HL-60/S4 (cell line): ENCODE results near the gene C1orf159.
"Not testable (repeated sequence)": the region's sequence is repeated elsewhere in the genome, so short reads cannot be mapped to it uniquely, and the experiment has no call there.

Source experiments
- in situ Hi-C: fragments of 300-500 bp; cut with MboI; formaldehyde crosslinking; loops from 2 replicates; pipeline ENCODE4 v1.14.3; 2022; ENCODE audit warnings: low sequenced_read_pairs

Gene C1orf159

GRCh38 chr1:1115786-1116700 lies at the start of gene C1orf159:
C1orf159 (minus strand) TSS chr1:1116089; CDS start chr1:1091543, 24,546 bp downstream.
- in situ Hi-C loops = no loop called here

GRCh38 chr1:1165485-1165884 lies 49.6 kb upstream of the C1orf159 start:
- in situ Hi-C loops = no loop called here

GRCh38 chr1:1164701-1165451 lies 49.0 kb upstream of the C1orf159 start:
- in situ Hi-C loops = no loop called here

GRCh38 chr1:1164361-1164700 lies 48.4 kb upstream of the C1orf159 start:
- in situ Hi-C loops = no loop called here

- in situ Hi-C loops = no loop called here
Observed at GRCh38 chr1:1163538-1164070, 47.7 kb upstream of the C1orf159 start.

- in situ Hi-C loops = no loop called here
Observed at GRCh38 chr1:1162597-1163537, 47.0 kb upstream of the C1orf159 start.

GRCh38 chr1:1161683-1162079 lies 45.8 kb upstream of the C1orf159 start:
- in situ Hi-C loops = no loop called here

DNA sequence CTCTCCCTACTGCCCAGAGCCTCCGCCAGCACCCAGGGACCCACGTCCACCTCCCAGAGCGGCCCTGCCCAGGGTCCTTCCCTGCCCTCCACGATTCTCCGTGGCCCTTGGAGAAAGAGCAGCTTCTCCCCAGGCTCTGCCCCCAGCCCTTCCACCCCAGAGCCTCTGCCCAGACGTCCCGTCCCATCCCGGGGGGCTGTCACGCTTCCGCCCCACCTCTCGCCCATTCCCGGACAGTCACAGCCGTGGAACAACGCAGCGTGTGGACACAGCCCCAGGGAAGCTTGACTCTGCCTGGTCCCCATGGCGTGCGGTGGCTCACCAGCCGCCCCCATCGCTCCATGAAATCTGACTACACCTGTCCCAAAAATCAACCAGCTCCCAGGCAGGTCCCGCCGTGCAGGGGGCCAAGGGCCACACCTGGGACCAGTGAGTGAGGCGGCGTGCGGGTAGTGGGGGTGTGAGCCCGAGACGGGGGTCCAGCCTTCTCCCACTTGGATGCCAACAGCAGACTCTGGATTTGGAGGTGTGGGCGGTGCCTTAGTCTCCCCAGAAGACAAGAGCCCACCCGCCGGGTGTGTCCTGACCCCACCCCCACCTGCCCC lies 45.3 kb upstream of the C1orf159 start:
- in situ Hi-C loops = no loop called here

DNA sequence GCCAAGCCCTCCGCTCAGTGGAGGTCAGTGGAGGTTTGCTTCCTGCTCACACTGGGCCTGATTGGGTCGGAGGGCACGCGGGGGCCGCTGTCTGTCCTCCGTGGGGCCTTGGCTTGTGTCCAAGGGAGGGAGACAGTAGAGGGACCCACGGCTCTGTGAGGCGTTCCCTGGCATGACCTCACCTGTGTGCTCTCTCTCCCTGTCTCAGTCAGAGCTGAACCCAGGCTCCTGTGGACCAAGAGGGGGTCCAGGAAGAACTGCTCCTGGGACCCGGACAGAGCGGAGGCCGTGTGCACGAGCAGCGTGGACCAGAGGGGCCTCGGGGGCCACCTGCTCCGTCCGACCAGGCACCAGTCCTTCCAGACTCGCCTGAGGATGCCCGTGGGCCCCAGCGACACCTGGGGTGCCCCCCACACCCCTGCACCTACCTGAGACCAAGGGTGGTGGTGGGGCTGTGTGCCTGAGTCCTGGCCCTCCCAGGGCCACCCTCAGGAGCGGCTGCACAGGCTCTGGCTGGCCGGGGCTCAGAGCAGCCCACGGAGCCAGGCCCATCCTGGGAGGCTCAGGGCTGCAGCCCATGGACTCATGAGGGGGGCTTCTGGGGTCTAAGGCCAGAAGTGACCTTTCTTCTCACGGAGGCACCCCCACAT lies 44.5 kb upstream of the C1orf159 start:
- in situ Hi-C loops = no loop called here

DNA sequence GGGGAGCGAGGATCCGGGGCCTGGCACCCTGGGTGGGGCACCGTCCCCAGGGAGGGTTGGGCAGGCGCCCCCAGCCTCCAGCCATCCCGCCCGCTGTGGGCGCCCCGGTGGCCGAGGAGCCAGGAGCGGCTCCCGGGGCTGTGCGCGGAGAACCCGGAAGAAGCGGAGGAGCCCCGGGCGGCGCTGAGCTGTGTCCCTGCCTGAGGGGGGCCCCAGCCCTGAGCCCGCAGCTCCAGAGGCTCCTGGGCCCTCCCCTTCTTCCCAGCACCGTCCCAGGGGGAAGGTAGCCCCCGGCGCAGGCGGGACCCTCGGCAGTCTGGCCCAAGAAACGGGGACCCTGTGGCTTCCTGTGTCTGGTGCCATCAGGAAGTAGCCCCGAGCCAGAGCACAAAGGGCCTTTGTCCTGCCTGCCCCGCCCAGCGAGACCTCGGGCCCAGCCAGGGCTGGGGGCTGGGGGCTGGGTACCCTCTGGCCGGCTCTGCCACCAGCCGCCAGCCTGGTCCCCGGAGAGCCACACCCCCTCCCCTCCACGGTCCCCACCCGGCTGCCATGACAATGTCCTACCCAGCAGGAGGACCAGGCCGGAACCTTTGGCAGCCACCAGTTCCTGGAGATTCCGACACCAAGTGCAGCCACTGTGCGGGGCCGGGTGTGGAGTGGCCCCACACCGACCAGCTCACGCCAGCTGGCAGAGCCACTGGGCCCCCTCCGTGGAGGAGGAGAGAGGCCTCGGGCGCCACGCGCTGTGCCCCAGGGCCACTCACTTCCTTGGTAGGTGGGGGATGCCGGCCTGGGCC lies 42.2 kb upstream of the C1orf159 start:
- in situ Hi-C loops = no loop called here

DNA sequence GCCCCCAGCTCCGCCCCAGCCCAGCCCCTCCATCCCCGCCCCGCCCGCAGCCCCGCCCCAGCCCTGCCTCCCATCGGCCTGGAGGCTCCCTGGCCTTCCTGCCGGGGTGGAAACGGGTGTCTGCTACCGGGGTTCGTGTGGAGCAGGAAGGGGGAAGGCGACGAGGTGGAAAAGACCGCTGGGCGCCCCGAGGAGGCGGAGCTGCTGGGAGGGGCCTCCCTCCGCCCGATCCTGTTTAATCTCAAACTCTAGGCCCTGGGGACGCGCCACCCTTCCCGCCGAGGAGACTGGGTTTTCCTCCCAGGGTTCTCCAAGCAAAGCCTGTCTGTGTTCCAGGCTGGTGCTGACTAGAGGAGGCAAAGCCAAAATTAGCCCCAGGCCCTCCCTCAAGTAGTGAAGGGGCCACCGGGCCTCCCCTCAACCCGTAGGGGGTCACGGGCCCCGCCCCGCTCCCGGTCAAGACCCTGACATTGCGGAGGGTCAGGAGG lies 41.6 kb upstream of the C1orf159 start:
- in situ Hi-C loops = no loop called here

DNA sequence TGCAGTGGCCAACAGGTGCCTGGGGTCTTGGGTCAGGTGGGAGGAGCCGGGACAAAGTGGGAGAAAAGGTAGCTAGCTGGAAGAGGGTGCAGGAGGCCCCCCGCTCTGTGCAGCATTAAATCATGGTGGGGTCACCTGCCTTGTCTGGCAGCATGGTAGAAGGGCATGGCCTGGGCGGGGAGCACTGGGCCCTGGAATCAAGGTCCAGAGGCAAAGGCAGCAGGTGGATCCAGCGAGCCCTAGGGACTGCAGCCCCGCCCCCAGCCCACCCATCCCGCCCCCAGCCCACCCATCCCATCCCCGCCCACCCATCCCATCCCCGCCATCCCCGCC lies 41.1 kb upstream of the C1orf159 start:
- in situ Hi-C loops = no loop called here

- in situ Hi-C loops = no loop called here
Observed at GRCh38 chr1:1156140-1157032, 40.5 kb upstream of the C1orf159 start.

DNA sequence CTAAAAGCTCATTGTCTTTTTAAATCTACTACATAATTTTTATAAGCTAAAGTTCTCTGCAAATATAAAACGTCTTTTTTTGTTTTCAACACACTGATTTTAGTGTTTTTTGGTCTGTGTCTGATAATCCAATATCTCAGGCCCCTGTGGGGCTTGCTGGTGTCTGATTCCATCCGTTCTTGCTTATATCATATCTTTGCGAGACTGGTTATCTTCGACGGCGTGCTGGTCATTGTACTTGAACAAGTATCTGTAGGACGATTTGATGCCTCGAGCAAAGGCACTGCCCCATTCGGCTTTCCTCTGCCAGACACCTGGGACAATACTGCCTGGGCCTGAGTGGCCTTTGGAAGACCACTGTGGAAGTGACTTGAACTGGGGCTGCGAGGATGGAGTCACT lies 39.4 kb upstream of the C1orf159 start:
- in situ Hi-C loops = no loop called here

DNA sequence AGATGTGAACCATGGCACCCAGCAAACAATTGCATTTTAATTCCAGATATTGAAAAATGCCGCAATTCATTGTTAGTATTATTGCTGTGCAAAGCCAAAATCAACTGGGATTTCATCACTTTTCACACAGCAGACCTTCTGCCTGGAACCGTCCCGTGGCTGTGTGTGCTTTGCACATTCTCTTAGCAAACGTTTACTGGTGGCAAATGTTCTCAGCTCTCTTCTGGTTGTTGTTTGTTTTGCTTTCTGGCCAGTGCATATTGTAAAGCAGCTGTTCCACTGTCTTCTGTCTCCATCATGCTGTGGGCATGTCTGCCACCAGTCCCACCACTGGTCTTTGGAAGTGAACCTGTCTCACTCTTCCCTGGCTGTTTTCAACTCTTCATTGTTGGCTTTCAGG lies 38.0 kb upstream of the C1orf159 start:
- in situ Hi-C loops = no loop called here

- in situ Hi-C loops = not testable (repeated sequence)
Observed at GRCh38 chr1:1153215-1153614, 37.3 kb upstream of the C1orf159 start.

GRCh38 chr1:1152431-1152830 lies 36.5 kb upstream of the C1orf159 start:
- in situ Hi-C loops = not testable (repeated sequence)

- in situ Hi-C loops = no loop called here
Observed at GRCh38 chr1:1151306-1151705, 35.4 kb upstream of the C1orf159 start.
